ENCODE results near the gene GRAP2.

The GRAP2 gene

GRCh38 chr22:39917776-39918495 is 17.1 kb downstream of the GRAP2 start:
- peaks cover 13% of the 10 kb centered on the region for H3K4me1 ChIP-seq (ENCODE audit: insufficient read depth, low read length)
- no peak overlapping the region for H3K4me3 ChIP-seq (ENCODE audit: low read length)
- no peaks in the 10 kb centered on the region for H3K36me3 ChIP-seq (ENCODE audit: insufficient read depth, low read length)
- no peaks in the 10 kb centered on the region for H3K27me3 ChIP-seq (ENCODE audit: insufficient read depth, low read length)
- H2AFZ ChIP-seq (ENCODE audit: low read depth, low read length) = no peak overlapping the region
- H3K9me3 ChIP-seq (ENCODE audit: low read length) = no peaks in the 10 kb centered on the region

GRCh38 chr22:39920134-39920743 is 19.4 kb downstream of the GRAP2 start:
- Histone ChIP-seq H3K36me3 (ENCODE audit: insufficient read depth, low read length) (no peaks in the 10 kb centered on the region), H3K27me3 (ENCODE audit: insufficient read depth, low read length) (no peaks in the 10 kb centered on the region), H3K4me3 (ENCODE audit: low read length) (no peak overlapping the region), H3K9me3 (ENCODE audit: low read length) (no peaks in the 10 kb centered on the region), H3K4me1 (ENCODE audit: insufficient read depth, low read length) (peaks cover 7% of the 10 kb centered on the region), H2AFZ (ENCODE audit: low read depth, low read length) (no peak overlapping the region)

GRCh38 chr22:39923696-39924095 is 22.8 kb downstream of the GRAP2 start:
- Histone ChIP-seq H2AFZ (ENCODE audit: low read depth, low read length) (no peak overlapping the region), H3K4me1 (ENCODE audit: insufficient read depth, low read length) (no peaks in the 10 kb centered on the region), H3K27me3 (ENCODE audit: insufficient read depth, low read length) (peaks cover 7% of the 10 kb centered on the region)

GRCh38 chr22:39924286-39924685 is 23.4 kb downstream of the GRAP2 start:
- Histone ChIP-seq H3K4me3 (ENCODE audit: low read length) (no peak overlapping the region), H3K4me1 (ENCODE audit: insufficient read depth, low read length) (no peaks in the 10 kb centered on the region), H3K27me3 (ENCODE audit: insufficient read depth, low read length) (peaks cover 7% of the 10 kb centered on the region), H2AFZ (ENCODE audit: low read depth, low read length) (no peak overlapping the region), H3K9me3 (ENCODE audit: low read length) (no peaks in the 10 kb centered on the region), H3K36me3 (ENCODE audit: insufficient read depth, low read length) (no peaks in the 10 kb centered on the region)

More at GRCh38 chr22:39923696-39924095, 22.8 kb downstream of the GRAP2 start:
- Histone ChIP-seq H3K36me3 (ENCODE audit: insufficient read depth, low read length) (no peaks in the 10 kb centered on the region), H3K9me3 (ENCODE audit: low read length) (no peaks in the 10 kb centered on the region), H3K4me3 (ENCODE audit: low read length) (no peak overlapping the region)

- Histone ChIP-seq H3K36me3 (ENCODE audit: insufficient read depth, low read length) (no peaks in the 10 kb centered on the region), H3K4me3 (ENCODE audit: low read length) (no peak overlapping the region), H3K9me3 (ENCODE audit: low read length) (no peaks in the 10 kb centered on the region), H3K27me3 (ENCODE audit: insufficient read depth, low read length) (peaks cover 7% of the 10 kb centered on the region), H2AFZ (ENCODE audit: low read depth, low read length) (no peak overlapping the region), H3K4me1 (ENCODE audit: insufficient read depth, low read length) (no peaks in the 10 kb centered on the region)
These were observed 24.4 kb downstream of the GRAP2 start for GRCh38 chr22:39925273-39925672.

DNA sequence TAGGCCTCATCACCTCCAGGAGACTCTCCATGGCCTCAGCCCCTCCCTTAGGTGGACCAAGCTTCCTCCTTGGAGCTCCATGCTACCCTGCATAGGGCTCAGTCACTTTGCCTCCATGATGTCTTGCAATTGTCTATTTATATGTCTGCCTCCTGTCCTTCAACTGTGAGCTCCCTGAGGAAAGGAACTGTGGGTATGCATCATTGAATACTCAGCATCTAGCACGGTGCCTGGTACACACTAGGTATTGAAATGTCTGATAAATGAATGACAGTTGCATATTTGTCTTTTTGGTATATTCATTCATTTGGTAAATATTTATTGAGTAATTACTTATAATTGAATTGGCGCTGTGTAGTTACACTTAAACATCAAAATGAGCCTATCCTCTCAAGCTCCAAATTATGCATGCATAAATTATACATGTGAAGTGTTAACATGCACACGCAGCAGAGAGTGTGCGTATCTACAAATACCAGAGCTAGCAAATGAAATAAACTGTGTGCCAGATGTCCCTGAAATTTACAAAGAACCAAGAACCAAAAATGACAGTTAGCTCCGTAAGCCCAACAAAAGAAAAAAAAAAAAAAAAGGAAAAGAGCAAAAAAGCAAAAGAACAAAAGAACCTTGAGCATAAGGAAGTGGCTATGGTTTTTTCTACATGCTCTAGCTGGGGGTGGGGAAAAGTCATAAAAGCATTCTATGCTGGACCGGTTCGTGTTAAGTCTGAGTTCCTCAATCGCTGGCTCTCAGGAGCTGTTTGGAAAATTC is 25.2 kb downstream of the GRAP2 start:
- Histone ChIP-seq H3K4me1 (ENCODE audit: insufficient read depth, low read length) (no peaks in the 10 kb centered on the region), H3K36me3 (ENCODE audit: insufficient read depth, low read length) (no peaks in the 10 kb centered on the region), H3K4me3 (ENCODE audit: low read length) (no peak overlapping the region), H3K9me3 (ENCODE audit: low read length) (no peaks in the 10 kb centered on the region), H3K27me3 (ENCODE audit: insufficient read depth, low read length) (peaks cover 7% of the 10 kb centered on the region), H2AFZ (ENCODE audit: low read depth, low read length) (no peak overlapping the region)

GRCh38 chr22:39926753-39927152 is 25.9 kb downstream of the GRAP2 start:
- Histone ChIP-seq H3K27me3 (ENCODE audit: insufficient read depth, low read length) (peaks cover 7% of the 10 kb centered on the region), H2AFZ (ENCODE audit: low read depth, low read length) (no peak overlapping the region), H3K4me1 (ENCODE audit: insufficient read depth, low read length) (no peaks in the 10 kb centered on the region), H3K4me3 (ENCODE audit: low read length) (no peak overlapping the region), H3K36me3 (ENCODE audit: insufficient read depth, low read length) (no peaks in the 10 kb centered on the region), H3K9me3 (ENCODE audit: low read length) (no peaks in the 10 kb centered on the region)

- Histone ChIP-seq H3K9me3 (ENCODE audit: low read length) (no peaks in the 10 kb centered on the region), H2AFZ (ENCODE audit: low read depth, low read length) (no peak overlapping the region), H3K27me3 (ENCODE audit: insufficient read depth, low read length) (peaks cover 7% of the 10 kb centered on the region), H3K4me3 (ENCODE audit: low read length) (no peak overlapping the region), H3K4me1 (ENCODE audit: insufficient read depth, low read length) (no peaks in the 10 kb centered on the region), H3K36me3 (ENCODE audit: insufficient read depth, low read length) (no peaks in the 10 kb centered on the region)
These were observed 26.7 kb downstream of the GRAP2 start for GRCh38 chr22:39927544-39927943.

DNA sequence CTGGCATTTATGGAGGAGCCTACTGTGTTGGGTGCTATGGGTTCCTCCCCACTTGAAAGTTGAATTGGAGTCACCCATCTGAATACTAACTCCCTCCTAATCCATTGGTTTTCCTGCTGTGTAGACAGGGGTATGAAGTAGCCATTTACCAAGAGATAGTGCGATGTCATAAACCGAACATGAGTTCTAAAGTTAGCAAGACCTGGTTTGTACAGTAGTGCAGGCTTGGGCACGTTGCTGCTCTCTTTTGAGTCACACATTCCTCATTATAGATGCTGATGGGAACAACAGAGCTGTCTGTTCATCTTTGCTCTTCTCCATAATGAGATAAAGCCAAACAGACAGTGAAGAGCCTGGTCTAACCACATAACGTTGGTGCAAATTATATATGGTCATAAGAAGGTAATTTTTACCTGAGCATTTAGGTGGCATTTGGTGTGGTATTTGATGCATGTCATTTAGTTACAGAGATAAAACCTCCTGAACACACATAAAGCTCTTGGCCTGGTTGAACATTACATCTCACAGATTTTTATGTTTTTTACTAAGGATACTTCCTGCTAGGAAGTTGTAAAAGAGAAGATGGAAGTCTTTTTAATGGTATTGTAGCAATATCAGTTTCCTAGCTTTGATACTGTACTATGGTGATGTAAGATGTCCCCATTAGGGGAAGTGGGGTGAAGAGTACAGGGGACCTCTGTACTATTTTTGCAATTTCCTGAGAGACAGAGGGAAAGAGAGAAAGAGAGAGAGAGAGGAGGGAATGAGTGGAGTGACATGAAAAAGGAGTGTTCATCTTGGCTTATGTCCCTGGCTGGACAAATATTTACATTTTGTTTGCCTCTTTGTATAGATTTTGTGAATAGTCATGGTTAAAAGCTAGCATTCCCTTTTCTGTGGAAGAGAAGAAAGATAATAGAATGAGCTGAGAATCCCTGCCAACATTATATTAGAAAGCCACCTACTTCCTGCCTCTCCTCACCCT is 27.9 kb downstream of the GRAP2 start:
- H3K4me3 ChIP-seq (ENCODE audit: low read length) = no peak overlapping the region

DNA sequence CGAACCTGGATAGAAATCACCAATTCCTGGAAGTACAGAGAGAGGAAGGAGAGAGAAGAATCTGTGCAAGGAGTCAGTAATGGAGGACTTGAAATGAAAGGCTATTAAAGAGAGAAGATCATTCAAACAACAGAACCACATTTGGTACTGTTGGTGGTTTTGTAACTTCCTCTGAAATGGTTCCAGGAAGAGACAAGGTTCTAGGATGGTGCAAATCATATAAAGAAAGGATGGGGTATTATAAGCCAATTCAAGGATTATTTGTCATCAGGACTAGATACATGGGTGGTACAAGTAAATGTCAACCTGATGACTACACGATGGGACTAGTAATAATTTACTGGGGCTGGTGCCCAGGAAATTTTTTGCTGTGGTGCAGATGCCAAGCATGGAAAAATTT is 30.4 kb downstream of the GRAP2 start:
- H2AFZ ChIP-seq (ENCODE audit: low read depth, low read length) = no peak overlapping the region
- H3K36me3 ChIP-seq (ENCODE audit: insufficient read depth, low read length) = no peaks in the 10 kb centered on the region
- H3K27me3 ChIP-seq (ENCODE audit: insufficient read depth, low read length) = peaks cover 7% of the 10 kb centered on the region
- no peaks in the 10 kb centered on the region for H3K9me3 ChIP-seq (ENCODE audit: low read length)
- H3K4me1 ChIP-seq (ENCODE audit: insufficient read depth, low read length) = peaks cover 2% of the 10 kb centered on the region
- H3K4me3 ChIP-seq (ENCODE audit: low read length) = no peak overlapping the region

More for the DNA sequence above, 27.9 kb downstream of the GRAP2 start:
- Histone ChIP-seq H3K9me3 (ENCODE audit: low read length) (no peaks in the 10 kb centered on the region), H3K36me3 (ENCODE audit: insufficient read depth, low read length) (no peaks in the 10 kb centered on the region), H2AFZ (ENCODE audit: low read depth, low read length) (no peak overlapping the region), H3K4me1 (ENCODE audit: insufficient read depth, low read length) (no peaks in the 10 kb centered on the region), H3K27me3 (ENCODE audit: insufficient read depth, low read length) (peaks cover 7% of the 10 kb centered on the region)

DNA sequence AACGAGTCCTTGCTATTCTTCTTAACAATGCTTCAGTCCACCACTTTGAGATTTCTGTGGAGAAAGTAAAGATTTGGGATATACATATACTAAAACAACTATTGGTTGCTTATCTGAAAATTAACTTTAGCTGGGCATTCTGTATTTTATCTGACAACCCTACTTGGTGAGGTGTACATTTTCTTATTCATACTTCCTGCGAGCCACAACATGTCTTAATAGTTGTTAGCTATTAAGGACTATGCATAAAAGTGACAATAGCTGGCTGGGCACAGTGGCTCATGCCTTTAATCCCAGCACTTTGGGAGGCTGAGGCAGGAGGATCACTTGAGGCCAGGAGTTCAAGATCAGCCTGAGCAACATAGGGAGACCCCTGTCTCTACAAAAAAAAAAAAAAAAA is 31.3 kb downstream of the GRAP2 start:
- Histone ChIP-seq H3K4me3 (ENCODE audit: low read length) (no peak overlapping the region), H3K27me3 (ENCODE audit: insufficient read depth, low read length) (peaks cover 7% of the 10 kb centered on the region), H2AFZ (ENCODE audit: low read depth, low read length) (no peak overlapping the region), H3K9me3 (ENCODE audit: low read length) (no peaks in the 10 kb centered on the region), H3K36me3 (ENCODE audit: insufficient read depth, low read length) (no peaks in the 10 kb centered on the region), H3K4me1 (ENCODE audit: insufficient read depth, low read length) (peaks cover 2% of the 10 kb centered on the region)

DNA sequence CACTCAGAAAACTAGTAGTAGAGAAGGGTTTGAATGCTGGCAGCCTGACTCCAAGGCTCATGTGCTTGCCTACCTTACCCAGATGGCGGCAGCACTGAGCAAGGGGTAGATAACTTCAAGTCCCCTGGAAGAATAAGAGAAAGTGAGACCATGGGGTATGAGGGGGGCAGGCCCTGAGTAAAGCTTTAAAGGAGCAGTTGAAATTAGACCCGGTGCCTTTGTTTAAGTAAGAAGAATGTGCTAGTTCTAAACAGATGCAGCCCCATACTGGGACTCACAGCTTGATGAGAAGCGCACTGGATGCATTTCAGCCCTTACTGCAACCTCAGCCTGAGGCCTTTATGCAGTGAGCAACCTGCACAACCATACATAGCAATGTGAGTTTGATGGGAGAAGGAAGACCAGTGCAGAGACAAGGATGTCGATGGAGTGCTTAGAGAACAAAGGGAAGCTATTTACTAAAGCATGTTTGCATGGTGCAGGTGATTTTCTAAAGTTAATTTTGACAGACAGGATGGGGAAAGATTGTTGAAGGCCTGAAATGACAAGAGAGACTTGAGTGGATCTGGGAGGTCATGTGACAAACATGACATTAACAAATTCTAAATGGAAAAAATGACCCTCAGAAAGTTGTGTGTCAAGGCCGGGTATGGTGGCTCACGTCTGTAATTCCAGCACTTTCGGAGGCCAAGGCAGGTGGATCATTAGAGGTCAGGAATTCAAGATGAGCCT is 32.2 kb downstream of the GRAP2 start:
- Histone ChIP-seq H3K27me3 (ENCODE audit: insufficient read depth, low read length) (peaks cover 6% of the 10 kb centered on the region), H3K4me1 (ENCODE audit: insufficient read depth, low read length) (peaks cover 2% of the 10 kb centered on the region), H3K4me3 (ENCODE audit: low read length) (no peak overlapping the region), H3K36me3 (ENCODE audit: insufficient read depth, low read length) (no peaks in the 10 kb centered on the region), H2AFZ (ENCODE audit: low read depth, low read length) (no peak overlapping the region), H3K9me3 (ENCODE audit: low read length) (no peaks in the 10 kb centered on the region)

Measured in neuron (in vitro differentiated cells).